SU-DHL-6 (cell line): ENCODE results near the gene BRAT1.

Experiments
- H2AFZ ChIP-seq: fragments of 200-600 bp; sonication (generic); 2 replicates; pipeline ENCODE4 v1.6.1; 2014; ENCODE audit warnings: low read depth, mild to moderate bottlenecking, moderate library complexity, mixed read lengths, antibody characterized with exemption, low read length; ENCODE audit not compliant: severe bottlenecking
- H3F3A ChIP-seq: fragments of 200-600 bp; shearing (Covaris generic); 2 replicates; pipeline ENCODE4 v1.6.0; 2016; ENCODE audit warnings: antibody characterized with exemption, mild to moderate bottlenecking; ENCODE audit not compliant: insufficient read depth
- H3K27ac ChIP-seq: fragments of 200-600 bp; sonication (generic); 2 replicates; pipeline ENCODE4 v1.5.1; 2016; ENCODE audit warnings: low read depth, mild to moderate bottlenecking, low read length, moderate library complexity, mixed read lengths
- H3K27me3 ChIP-seq: fragments of 200-600 bp; sonication (generic), shearing (Covaris generic); 2 replicates; pipeline ENCODE4 v1.6.0; 2014; ENCODE audit warnings: mild to moderate bottlenecking, low read length
- H3K36me3 ChIP-seq: fragments of 200-600 bp; sonication (generic); 2 replicates; pipeline ENCODE4 v1.6.1; 2014; ENCODE audit warnings: mild to moderate bottlenecking, low read length, mixed read lengths
- H3K4me2 ChIP-seq: fragments of 300-600, 200-600 bp; shearing (Covaris generic), sonication (generic); 2 replicates; pipeline ENCODE4 v1.6.0; 2014; ENCODE audit warnings: low read length, low read depth, mild to moderate bottlenecking; ENCODE audit not compliant: poor library complexity, severe bottlenecking
- H3K4me3 ChIP-seq: fragments of 200-600 bp; sonication (generic); 2 replicates; pipeline ENCODE4 v1.5.1; 2014; ENCODE audit warnings: antibody characterized with exemption, low read length, mild to moderate bottlenecking, mixed read lengths; ENCODE audit not compliant: insufficient read depth, poor library complexity, severe bottlenecking
- H3K79me2 ChIP-seq: fragments of 200-600 bp; sonication (generic); 2 replicates; pipeline ENCODE4 v1.6.1; 2014; ENCODE audit warnings: mild to moderate bottlenecking, low read length, moderate library complexity; ENCODE audit not compliant: insufficient read depth
- H3K9ac ChIP-seq: fragments of 200-600 bp; sonication (generic); 2 replicates; pipeline ENCODE4 v1.7.0; 2014; ENCODE audit warnings: mild to moderate bottlenecking, low read length
- H3K9me2 ChIP-seq: fragments of 200-600 bp; sonication (generic); replicated peaks from 2 replicates; pipeline ENCODE4 v1.6.1; 2014; ENCODE audit warnings: low read length; ENCODE audit not compliant: insufficient read depth
- H3K9me3 ChIP-seq: fragments of 200-600 bp; sonication (generic); 2 replicates; pipeline ENCODE4 v1.6.1; 2014; ENCODE audit warnings: low read length, mixed read lengths; ENCODE audit not compliant: insufficient read depth
- H4K20me1 ChIP-seq: fragments of 200-600 bp; sonication (generic); 2 replicates; pipeline ENCODE4 v1.6.1; 2014; ENCODE audit warnings: low read depth, mild to moderate bottlenecking, antibody characterized with exemption, low read length, moderate library complexity, mixed read lengths
- EZH2phosphoT487 ChIP-seq: fragments of 200-600 bp; sonication (generic), shearing (Covaris generic); conservative IDR thresholded peaks from 2 replicates; pipeline ENCODE4 v1.6.1; 2018; ENCODE audit warnings: mild to moderate bottlenecking, antibody characterized with exemption, low read length, moderate library complexity, mixed read lengths
- TF ChIP-seq, protein P1 (sequence below): fragments of 200-600 bp; sonication (generic); IDR thresholded peaks from one replicate; pipeline ENCODE4 v1.5.1; 2017; ENCODE audit warnings: antibody characterized with exemption, mild to moderate bottlenecking, low read length, moderate library complexity; ENCODE audit not compliant: insufficient read depth, poor library complexity, severe bottlenecking

The BRAT1 gene

DNA sequence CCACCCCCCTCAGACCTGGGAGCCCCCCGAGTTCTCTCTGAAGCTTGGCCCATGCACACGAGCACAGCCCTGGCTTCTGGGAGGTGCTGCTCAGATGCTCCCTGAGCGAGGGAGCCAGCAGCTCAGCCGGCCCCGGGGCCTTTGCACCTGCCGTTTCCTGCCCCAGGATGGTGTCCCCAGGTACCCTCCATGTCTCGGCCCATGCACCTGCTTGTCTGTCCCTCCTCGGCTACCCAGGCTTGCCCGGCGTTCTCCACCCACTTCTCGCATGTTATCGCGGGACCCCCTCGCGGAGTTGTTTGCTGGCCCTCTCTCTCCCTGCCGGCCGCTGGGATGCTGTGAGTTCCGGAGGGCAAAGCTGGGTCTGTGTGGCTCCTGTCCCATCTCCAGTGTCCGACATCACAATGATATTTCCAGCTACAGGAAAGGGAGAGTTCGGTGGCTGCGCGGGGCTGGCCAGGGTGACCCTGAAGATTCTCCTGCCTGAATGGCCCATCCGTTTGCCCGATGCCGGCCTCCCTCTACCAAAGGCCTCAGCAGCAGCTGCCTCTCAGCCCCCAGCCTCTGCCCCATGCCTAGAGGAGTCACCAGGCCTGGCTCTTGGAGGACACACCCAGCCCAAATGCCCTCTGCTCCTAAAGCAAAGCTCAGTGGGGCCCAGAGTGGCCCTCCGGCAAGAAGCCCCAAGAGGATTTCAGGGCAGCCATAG, 48.0 kb downstream of the BRAT1 start:
- no peaks in the 10 kb centered on the region for H4K20me1 ChIP-seq
- no peak overlapping the region for H3K4me2 ChIP-seq
- no peak overlapping the region for H2AFZ ChIP-seq
- no peaks in the 10 kb centered on the region for H3K9me2 ChIP-seq
- no peak overlapping the region for H3K4me3 ChIP-seq
- H3K79me2 ChIP-seq, result no peaks in the 10 kb centered on the region
- H3F3A ChIP-seq, result no peaks in the 10 kb centered on the region
- no peaks in the 10 kb centered on the region for H3K27me3 ChIP-seq
- H3K9ac ChIP-seq, result no peak overlapping the region
- no peaks in the 10 kb centered on the region for H3K36me3 ChIP-seq
- H3K9me3 ChIP-seq, result no peaks in the 10 kb centered on the region
- H3K27ac ChIP-seq, result no peak overlapping the region
- TF ChIP-seq, protein P1, sequence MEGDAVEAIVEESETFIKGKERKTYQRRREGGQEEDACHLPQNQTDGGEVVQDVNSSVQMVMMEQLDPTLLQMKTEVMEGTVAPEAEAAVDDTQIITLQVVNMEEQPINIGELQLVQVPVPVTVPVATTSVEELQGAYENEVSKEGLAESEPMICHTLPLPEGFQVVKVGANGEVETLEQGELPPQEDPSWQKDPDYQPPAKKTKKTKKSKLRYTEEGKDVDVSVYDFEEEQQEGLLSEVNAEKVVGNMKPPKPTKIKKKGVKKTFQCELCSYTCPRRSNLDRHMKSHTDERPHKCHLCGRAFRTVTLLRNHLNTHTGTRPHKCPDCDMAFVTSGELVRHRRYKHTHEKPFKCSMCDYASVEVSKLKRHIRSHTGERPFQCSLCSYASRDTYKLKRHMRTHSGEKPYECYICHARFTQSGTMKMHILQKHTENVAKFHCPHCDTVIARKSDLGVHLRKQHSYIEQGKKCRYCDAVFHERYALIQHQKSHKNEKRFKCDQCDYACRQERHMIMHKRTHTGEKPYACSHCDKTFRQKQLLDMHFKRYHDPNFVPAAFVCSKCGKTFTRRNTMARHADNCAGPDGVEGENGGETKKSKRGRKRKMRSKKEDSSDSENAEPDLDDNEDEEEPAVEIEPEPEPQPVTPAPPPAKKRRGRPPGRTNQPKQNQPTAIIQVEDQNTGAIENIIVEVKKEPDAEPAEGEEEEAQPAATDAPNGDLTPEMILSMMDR, result no peak
- TF ChIP-seq EZH2phosphoT487, result no peak

DNA sequence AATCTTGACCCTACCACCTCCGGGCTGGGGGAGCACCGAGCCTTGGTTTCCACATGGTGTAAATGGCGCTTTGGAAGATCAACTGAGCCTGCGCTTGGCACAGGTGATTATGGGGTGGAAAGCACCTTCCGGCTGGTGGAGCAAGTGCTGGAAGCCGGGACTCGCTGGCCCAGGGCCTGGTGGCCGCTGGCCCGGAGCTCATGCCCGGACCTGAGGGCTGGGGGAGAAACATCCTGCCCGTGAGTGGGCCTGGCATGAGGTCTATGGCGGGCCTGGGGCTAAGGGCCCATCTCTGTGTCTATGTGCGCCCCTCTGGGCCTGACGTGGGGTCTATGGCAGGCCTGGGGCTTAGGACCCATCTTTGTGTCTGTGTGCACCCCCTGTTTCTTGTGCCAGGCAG, 49.9 kb downstream of the BRAT1 start:
- no peak overlapping the region for H3K27ac ChIP-seq
- no peaks in the 10 kb centered on the region for H3K36me3 ChIP-seq
- no peak overlapping the region for H3K9ac ChIP-seq
- H3K79me2 ChIP-seq, result no peaks in the 10 kb centered on the region
- H3K4me3 ChIP-seq, result no peak overlapping the region
- TF ChIP-seq, protein P1, result no peak
- TF ChIP-seq EZH2phosphoT487, result no peak
- no peaks in the 10 kb centered on the region for H3F3A ChIP-seq
- H3K4me2 ChIP-seq, result no peak overlapping the region
- H3K9me3 ChIP-seq, result no peaks in the 10 kb centered on the region
- no peaks in the 10 kb centered on the region for H3K27me3 ChIP-seq
- H3K9me2 ChIP-seq, result no peaks in the 10 kb centered on the region
- H2AFZ ChIP-seq, result no peak overlapping the region
- no peaks in the 10 kb centered on the region for H4K20me1 ChIP-seq

DNA sequence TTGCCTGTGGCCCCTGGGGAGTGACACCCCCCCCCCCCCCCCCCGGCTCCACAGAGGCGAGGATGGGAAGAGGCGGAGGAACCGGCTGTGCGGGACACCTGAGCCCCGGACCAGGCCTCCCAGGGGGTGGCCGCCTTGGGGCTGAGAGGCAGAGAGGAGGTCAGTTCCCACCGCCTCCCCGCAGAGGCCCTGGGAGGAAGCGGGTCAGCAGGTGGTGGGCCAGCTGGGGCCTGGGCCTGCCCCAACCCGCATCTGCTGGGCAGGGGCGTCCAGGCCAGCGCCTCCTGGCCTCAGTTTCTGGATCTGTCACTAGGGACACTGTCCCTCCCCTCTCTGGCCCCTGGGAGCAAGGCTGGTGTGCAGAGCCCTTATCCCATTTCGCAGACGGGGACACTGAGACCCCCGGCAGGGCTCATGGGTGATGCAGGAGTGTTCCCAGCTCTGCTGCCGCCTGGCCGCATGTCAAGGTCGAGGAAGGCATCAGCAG, 50.4 kb downstream of the BRAT1 start:
- Histone ChIP-seq H3K4me2 (no peak overlapping the region), H3K9ac (no peak overlapping the region), H4K20me1 (no peaks in the 10 kb centered on the region), H3K4me3 (no peak overlapping the region), H3K9me3 (no peaks in the 10 kb centered on the region), H3F3A (no peaks in the 10 kb centered on the region), H3K36me3 (no peaks in the 10 kb centered on the region), H3K9me2 (no peaks in the 10 kb centered on the region), H2AFZ (no peak overlapping the region), H3K27me3 (no peaks in the 10 kb centered on the region), H3K79me2 (no peaks in the 10 kb centered on the region), H3K27ac (no peak overlapping the region)
- TF ChIP-seq EZH2phosphoT487, result no peak
- TF ChIP-seq, protein P1, result no peak
